Right lung (tissue), 5 donors: ENCODE results near the gene NHLRC4. TPM values are rescaled to one million over a fixed set of nuclear protein-coding genes. Genes with fewer than 3 reads are reported as not detected.
"Not testable (repeated sequence)": the region's sequence is repeated elsewhere in the genome, so short reads cannot be mapped to it uniquely, and the experiment has no call there.

Experiments used
- DNase-seq, 2 donors: peaks; one replicate each; pipeline ENCODE4 v3.0.0-alpha.2; 2013
- polyA plus RNA-seq, 5 donors: library from polyadenylated mRNA; unstranded; fragments of 120-200 nt; gene quantifications; one replicate each; pipeline versions ENCODE4 v1.2.1 to v1.2.3, GENCODE V29; 2013; ENCODE audit warnings: inconsistent platforms in 1 of 5, low replicate concordance in 1 of 5; ENCODE audit not compliant: insufficient read length in 5 of 5, insufficient read depth in 1 of 5

Gene NHLRC4
- polyA plus RNA-seq, 5 donors: 1.5 to 4.9 (median 2.9) TPM

DNA sequence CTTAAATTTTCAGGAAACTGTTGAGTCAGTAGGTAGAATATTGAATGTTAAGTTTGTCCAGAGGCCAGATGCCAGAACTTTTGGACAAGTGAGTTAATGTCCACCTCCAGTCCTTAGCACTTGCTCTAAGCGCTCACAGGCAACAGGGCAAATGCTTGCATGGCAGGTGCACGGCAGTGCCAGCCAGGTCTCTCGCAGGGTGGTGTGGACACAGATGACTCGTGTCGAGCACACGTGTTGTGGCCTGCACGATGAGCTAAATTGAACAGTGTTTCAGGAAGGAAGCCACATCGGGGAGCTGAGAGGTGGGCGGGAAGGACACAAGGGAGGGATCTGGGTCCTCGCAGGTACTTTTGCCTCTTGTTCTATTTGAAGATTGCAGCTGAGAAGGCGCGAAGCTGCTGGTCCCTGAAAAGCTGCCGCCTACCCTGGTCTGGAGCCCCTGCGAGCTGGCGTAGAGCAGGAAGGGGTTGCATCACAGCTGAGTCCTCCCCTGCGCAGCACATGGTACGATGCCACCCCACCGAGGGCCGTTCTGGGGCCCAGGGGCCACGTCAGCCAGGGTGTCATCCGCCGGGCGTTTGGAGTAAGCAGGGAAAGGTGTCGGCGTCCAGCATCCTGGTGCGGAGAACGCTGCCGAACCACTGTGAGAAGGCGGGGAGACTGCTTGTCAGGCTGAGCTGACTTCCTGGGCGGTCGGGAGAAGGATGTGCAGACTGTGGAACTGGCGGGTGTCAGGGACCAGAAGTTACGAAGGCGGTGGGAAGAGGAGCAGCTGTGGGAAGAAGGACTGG is 29.3 kb downstream of the NHLRC4 start:
- no peak for DNase-seq

DNA sequence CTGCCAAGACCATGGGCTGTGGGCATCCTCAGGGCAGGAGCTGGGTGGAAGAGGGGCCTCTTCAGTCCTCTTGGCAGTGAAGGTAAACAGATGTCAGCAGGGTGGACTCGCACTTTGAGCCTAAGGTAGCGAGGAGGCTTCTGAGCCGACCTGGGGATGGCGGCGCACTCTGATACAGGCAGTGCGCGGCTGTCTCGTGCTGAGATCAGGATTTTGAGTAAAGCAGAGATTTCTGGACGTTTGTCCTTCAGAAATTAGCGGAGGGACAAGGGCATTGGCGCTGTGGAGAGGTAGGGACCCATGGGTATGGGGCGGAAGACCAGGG is 29.9 kb downstream of the NHLRC4 start:
- no peak for DNase-seq

DNA sequence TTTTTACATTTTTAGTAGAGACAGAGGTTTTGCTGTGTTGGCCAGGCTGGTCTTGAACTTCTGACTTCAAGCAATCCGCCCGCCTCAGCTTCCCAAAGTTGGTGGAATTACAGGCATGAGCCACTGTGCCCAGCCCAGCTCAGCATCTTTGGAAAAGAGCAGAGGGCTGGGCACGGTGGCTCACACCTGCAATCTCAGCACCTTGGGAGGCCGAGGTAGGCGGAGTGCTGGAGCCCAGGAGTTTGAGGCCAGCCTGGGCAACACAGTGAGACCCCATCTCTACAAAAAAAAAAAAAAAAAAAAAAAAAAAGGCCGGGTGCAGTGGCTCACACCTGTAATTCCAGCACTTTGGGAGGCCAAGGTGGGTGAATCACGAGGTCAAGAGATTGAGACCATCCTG is 30.9 kb downstream of the NHLRC4 start:
- DNase-seq: not testable (repeated sequence)

DNA sequence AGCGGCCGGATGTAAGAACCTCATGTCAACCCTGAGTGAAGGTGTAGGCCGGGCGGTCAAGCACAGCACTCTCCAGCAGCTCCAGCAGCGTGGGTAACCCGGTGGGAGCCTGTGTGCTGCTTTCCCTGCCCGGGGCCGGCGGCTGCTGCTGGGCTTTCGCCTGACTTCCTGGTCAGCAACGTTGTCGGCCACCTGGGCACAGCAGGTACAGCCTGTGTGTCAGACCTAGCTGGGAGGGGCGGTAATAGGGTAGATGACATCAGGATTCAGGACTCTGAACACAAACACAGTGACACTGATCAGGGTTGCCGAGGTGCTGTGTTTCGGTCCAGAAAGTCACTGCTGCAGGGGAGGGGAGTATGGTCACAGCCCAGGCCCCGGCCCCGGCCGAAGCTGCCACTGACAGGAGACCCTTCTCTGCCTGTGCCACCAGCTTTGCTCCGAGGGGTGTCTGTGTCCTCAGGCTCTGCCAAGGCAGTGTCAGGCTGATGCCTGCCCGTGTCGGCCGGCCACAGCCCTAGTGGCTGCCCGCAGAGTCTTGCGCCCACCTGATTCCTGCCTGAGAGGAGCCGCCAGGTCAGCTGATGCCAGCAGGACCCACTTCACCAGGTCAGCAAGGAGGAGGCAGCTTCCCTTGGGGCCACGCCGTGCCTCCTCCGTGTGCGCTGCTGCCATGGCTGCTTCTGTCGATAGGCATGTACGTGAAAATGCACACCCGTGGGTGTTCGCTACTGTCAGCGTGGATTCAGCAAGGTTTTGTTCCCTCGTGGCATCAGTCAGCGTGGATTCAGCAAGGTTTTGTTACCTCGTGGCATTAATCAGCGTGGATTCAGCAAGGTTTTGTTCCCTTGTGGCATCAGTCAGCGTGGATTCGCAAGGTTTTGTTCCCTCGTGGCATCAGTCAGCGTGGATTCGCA is 32.3 kb downstream of the NHLRC4 start:
- no peak for DNase-seq

DNA sequence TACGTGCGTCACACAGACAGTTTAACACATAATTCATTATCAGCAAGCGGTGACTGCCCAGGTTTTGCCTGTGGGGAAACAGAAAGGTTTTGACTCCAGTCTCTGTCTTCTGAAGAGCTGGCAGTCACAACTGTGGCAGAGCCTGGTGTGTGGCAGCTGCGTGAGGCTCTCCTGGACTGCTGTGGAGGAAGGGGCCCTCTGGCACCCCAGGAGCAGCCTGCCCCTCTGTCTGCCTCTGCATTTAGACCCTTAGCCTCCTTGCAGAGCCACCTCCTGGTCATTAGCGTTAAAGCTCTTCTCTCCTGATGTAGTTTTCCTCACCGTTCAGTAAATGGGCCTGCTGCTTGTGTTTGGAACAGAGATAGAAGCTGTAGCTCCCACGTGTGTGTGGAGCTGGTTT is 34.0 kb downstream of the NHLRC4 start:
- no peak for DNase-seq

DNA sequence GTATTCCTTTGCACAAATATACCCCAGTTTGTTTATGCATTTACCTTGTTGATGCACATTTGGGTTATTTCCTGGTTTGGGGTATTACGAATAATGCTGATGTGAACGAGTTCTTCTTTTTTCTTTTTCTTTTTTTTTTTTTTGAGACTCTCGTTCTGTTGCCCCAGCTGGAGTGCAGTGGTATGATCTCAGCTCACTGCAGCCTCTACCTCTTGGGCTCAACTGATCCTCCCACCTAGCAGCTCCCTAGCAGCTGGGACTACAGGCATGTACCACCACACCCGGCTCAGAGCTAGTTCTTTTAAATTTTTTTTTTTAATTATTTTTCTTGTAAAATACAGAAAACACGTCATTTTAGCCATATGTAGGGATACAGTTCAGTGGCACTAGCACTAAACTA is 37.1 kb downstream of the NHLRC4 start:
- DNase-seq: no peak

DNA sequence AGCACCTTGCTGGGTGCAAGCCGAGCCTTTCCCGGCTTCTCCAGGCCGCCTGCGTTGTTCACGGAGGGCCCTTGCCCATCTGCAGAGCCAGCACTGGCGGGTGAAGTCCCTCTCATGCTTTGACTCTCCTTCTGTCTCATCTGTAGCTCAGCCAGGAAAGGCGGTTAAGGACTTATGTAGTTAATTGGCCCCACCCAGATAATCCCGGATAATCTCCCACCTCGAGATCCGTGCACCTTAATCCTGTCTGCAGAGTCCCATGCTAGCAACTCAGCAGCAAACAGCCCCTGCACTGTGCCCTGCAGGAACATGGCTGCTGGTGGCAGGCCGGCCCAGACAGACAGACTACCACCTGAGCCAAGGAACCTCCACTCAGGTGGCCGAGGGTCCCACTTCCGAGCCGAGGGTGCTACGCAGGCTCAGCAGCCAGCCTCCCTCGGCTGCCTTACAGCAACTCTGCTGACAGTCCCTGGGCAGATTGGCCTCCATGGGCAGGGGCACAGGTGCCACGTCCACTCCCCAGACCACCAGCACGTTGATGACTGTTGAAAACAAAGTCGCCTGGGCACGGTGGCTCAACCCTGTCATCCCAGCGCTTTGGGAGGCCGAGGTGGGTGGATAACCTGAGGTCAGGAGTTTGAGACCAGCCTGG is 40.0 kb downstream of the NHLRC4 start:
- no peak for DNase-seq

DNA sequence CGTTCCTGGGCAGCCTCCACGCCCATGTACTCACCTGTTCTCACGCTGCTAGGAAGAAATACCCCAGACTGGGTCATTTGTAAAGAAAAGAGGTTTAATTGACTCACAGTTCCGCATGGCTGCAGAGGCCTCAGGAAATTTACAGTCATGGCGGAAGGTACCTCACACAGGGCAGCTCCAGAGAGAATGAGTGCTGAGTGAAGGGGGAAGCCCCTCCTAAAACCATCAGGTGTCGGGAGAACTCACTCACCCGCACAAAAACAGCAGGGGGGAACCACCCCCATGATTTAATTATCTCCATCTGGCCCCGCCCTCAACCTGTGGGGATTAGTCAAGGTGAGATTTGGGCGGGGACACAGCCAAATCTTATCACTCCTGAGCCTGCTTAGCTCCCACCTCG is 41.2 kb downstream of the NHLRC4 start:
- DNase-seq: no peak

DNA sequence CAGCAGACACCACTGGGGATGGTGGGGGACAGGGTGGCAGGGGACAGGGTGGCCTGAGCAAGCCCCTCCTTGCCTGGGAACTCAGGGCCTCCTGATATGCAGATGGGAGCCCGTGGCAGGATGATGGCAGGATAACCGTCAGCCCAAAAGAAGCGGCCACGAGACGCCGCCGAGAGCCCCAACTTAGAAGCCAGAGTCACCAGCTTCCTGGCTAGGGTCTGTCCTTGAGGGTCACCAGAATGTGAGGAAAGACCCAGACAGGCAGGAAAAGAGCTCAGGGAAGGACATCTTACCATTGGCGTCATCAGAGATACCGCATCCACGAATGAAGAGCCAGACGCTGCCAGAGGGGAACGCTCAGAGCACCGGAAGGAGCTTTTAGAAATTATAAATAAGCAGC is 42.5 kb downstream of the NHLRC4 start:
- no peak for DNase-seq

DNA sequence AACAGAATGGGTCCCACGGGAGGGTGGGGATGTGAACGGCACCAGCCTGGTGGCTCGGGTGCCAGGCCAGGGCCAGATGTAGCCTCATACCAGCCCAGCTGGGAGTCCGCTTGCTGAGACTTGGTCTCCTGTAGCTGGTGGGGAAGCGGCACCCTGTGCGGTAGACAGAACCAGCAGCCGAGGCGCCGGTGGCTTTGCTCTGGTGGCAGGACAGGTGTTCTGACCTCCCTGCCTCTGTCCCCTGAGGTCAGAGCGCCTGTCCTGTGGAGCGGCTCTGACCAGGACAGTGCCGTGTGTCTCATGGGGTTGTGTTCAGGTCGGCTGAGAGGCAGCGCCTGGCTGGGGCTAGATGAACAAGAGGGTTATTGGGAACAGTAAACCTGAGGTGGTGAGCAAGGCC is 43.2 kb downstream of the NHLRC4 start:
- DNase-seq: no peak

DNA sequence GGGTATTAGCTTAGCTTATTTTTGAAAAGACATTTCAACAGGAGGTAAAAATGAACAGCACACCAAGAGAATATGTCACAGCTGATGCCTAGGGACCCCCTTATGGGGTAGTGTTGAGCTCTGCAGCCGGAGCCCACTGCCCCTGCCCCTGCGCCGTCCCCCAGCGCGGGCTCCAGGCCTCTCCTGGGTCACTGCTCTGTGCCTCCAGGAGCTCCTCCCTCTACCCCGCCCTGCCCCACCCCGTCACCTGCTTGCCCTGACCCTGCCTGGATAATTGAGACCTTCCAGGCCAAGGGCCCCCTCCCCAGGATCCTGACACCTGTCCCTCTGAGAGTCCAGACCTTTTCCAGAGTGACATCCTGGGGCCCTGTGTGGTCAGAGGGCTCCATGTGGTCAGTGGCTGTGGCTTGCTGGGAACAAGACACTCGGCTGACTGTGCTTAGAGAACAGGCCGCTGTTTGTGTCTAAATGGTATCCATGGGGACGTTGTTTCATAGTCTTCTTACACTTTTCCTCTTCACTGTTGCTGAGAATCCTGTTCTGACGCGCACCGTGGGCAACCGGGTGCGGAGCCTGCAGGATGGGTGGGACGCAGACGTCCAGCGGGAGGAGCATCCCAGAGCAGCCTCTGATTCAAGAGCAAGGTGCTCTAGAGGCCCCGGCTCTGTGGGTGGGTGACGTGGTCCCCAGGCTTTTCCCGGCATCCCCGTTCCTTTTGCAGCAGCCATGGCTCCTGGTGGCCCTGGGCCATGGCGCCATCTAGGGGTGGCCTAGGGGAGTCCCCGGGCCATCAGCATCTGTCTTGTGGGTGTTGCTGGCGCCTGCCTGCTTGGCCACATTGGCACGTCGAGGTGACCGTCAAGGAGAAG is 43.9 kb downstream of the NHLRC4 start:
- DNase-seq: no peak

DNA sequence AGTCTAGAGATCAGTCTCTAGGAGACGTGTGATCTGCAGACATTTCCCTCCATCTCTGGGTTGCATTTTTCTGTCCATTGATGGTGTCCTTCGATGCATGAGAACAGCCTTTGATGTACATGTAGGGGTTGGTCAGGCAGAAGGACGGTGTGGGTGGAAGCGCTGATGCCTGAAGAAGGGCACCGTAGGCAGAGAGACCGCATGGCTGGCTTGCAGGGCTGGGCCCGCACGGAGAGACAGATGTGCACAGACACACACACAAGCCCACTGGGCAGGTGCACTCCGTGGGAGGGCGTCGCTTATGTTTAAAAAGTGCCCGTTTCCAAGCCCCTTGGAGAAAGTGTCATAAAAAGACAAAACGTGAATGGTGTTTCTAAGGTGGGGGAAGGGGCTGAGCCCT is 48.3 kb downstream of the NHLRC4 start:
- DNase-seq: no peak

DNA sequence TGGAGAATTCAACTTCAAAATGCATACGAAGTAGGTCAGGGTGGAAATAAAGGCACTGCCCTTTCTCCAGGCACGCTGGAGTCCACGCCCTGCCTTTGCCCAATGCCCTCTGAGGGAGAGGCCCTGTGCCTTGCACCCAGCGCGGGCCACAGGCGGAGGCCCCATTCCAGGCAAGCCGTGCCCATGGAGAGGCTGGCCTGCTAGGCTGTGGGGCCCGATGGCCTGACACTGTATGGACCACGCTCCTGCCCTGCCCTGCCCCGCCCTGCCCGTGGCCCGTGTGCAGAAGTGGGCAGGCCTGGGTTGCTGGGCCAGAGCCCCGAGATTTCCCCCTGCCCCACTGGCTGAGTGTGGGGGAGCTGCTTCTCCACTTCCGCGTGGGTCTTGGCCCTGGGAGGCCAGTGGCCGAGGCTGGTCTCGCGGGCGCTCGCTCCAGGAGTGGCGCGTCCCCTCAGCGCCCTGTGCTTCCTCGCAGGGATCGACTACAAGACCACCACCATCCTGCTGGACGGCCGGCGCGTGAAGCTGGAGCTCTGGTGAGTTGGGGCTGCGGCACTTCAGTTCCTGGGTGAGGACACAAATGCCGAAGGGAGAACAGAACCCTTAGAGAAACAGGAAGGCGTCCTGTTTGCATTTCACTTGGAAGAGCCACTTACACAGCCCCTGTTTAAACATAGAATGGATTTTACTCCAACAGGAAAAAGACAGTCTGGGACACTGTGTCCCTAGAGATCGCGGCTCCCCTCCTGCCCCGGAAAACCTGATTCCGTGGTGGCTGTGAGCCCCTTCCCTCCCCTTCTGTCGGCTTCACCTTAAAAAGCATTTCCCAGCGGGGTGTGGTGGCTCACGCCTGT is 50.2 kb downstream of the NHLRC4 start:
- no peak for DNase-seq

DNA sequence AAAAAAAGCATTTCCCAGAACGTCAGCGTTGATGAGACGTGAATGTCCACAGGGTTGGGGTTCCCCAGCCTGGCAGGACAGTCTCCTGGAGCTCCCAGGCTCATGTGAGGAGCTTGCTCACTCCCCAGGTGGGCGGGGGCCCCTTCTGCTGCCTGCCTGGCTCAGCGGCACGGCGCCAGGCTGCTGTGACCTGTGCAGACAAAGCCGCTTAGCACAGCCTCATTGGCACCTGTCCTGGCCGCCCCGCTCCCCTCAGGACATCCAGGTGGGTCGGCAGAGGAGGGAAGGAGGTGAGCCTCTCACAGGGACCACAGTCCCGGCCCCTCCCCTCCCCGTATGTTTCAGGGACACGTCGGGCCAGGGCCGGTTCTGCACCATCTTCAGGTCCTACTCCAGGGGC is 51.0 kb downstream of the NHLRC4 start:
- no peak for DNase-seq

Other genes with a start within 250 kb of the NHLRC4 start
- gene AXIN1, start 214.3 kb upstream of the NHLRC4 start, polyA plus RNA-seq: 10 to 100 TPM; 12.0 to 23.1 (median 17.7) TPM
- 10 to 100 TPM; 44.1 to 67.7 (median 48.7) TPM for gene MRPL28, start 196.5 kb upstream of the NHLRC4 start, polyA plus RNA-seq
- 10 to 100 TPM; 32.5 to 52.5 (median 37.7) TPM for gene PGAP6, start 185.0 kb upstream of the NHLRC4 start, polyA plus RNA-seq
- 100 to 1,000 TPM; 155 to 247 (median 168) TPM for gene NME4, start 169.8 kb upstream of the NHLRC4 start, polyA plus RNA-seq
- 10 to 100 TPM in 3 of 5 donors, 1 to 10 TPM in 2; 7.9 to 27.0 (median 14.4) TPM for gene DECR2, start 165.1 kb upstream of the NHLRC4 start, polyA plus RNA-seq
- gene RAB11FIP3, start 141.4 kb upstream of the NHLRC4 start, polyA plus RNA-seq: 10 to 100 TPM; 42.7 to 56.7 (median 51.9) TPM
- gene CAPN15, start 39.3 kb upstream of the NHLRC4 start, polyA plus RNA-seq: 10 to 100 TPM; 13.0 to 39.5 (median 20.8) TPM
- gene PRR35, start 6.6 kb upstream of the NHLRC4 start, polyA plus RNA-seq: under 1 TPM in 1 of 5 donors, not detected in 4; 0.07 TPM
- 10 to 100 TPM; 28.8 to 48.1 (median 35.6) TPM for gene PIGQ, start 3.0 kb downstream of the NHLRC4 start, polyA plus RNA-seq
- 10 to 100 TPM; 15.3 to 33.7 (median 22.9) TPM for gene RAB40C, start 23.1 kb downstream of the NHLRC4 start, polyA plus RNA-seq
- 1 to 10 TPM in 1 of 5 donors, under 1 TPM in 4; 0.20 to 1.2 (median 0.36) TPM for gene WFIKKN1, start 64.0 kb downstream of the NHLRC4 start, polyA plus RNA-seq
- gene METTL26, start 69.3 kb downstream of the NHLRC4 start, polyA plus RNA-seq: 10 to 100 TPM; 37.9 to 74.1 (median 49.3) TPM
- gene MCRIP2, start 74.8 kb downstream of the NHLRC4 start, polyA plus RNA-seq: 10 to 100 TPM in 3 of 5 donors, 1 to 10 TPM in 2; 6.0 to 16.9 (median 10.4) TPM
- 10 to 100 TPM; 31.5 to 52.8 (median 39.5) TPM for gene WDR90, start 82.4 kb downstream of the NHLRC4 start, polyA plus RNA-seq
- 100 to 1,000 TPM in 1 of 5 donors, 10 to 100 TPM in 4; 47.5 to 119 (median 70.3) TPM for gene RHOT2, start 101.1 kb downstream of the NHLRC4 start, polyA plus RNA-seq
- gene RHBDL1, start 108.7 kb downstream of the NHLRC4 start, polyA plus RNA-seq: 1 to 10 TPM in 2 of 5 donors, under 1 TPM in 3; 0.38 to 1.8 (median 0.81) TPM
- gene STUB1, start 113.4 kb downstream of the NHLRC4 start, polyA plus RNA-seq: 100 to 1,000 TPM in 2 of 5 donors, 10 to 100 TPM in 3; 83.8 to 142 (median 96.2) TPM
- 10 to 100 TPM; 39.5 to 69.5 (median 43.3) TPM for gene JMJD8, start 117.3 kb downstream of the NHLRC4 start, polyA plus RNA-seq
- 10 to 100 TPM in 3 of 5 donors, 1 to 10 TPM in 2; 7.4 to 15.3 (median 11.7) TPM for gene WDR24, start 123.4 kb downstream of the NHLRC4 start, polyA plus RNA-seq
- gene FBXL16, start 138.8 kb downstream of the NHLRC4 start, polyA plus RNA-seq: under 1 TPM; 0.30 to 0.75 (median 0.59) TPM
- 10 to 100 TPM in 3 of 5 donors, 1 to 10 TPM in 2; 6.7 to 44.0 (median 10.8) TPM for gene METRN, start 148.1 kb downstream of the NHLRC4 start, polyA plus RNA-seq
- 10 to 100 TPM in 3 of 5 donors, 1 to 10 TPM in 2; 5.3 to 22.5 (median 10.8) TPM for gene ANTKMT, start 154.1 kb downstream of the NHLRC4 start, polyA plus RNA-seq
- gene CCDC78, start 159.4 kb downstream of the NHLRC4 start, polyA plus RNA-seq: 10 to 100 TPM in 1 of 5 donors, 1 to 10 TPM in 4; 1.3 to 13.0 (median 6.3) TPM
- 1 to 10 TPM; 2.1 to 7.3 (median 3.5) TPM for gene HAGHL, start 160.1 kb downstream of the NHLRC4 start, polyA plus RNA-seq
- 10 to 100 TPM; 16.2 to 25.7 (median 16.8) TPM for gene CIAO3, start 174.0 kb downstream of the NHLRC4 start, polyA plus RNA-seq
- gene MSLN, start 193.7 kb downstream of the NHLRC4 start, polyA plus RNA-seq: 10 to 100 TPM in 4 of 5 donors, 1 to 10 TPM in 1; 9.5 to 33.2 (median 18.5) TPM
- gene RPUSD1, start 221.4 kb downstream of the NHLRC4 start, polyA plus RNA-seq: 10 to 100 TPM in 3 of 5 donors, 1 to 10 TPM in 2; 8.3 to 19.2 (median 10.4) TPM
- gene CHTF18, start 221.6 kb downstream of the NHLRC4 start, polyA plus RNA-seq: 10 to 100 TPM; 16.8 to 31.0 (median 25.2) TPM
- under 1 TPM in 1 of 5 donors, not detected in 4; 0.10 TPM for gene GNG13, start 233.7 kb downstream of the NHLRC4 start, polyA plus RNA-seq